ENCODE measurements around the gene EPHA6.
A peak's percentile ranks its signal among the peaks of the same experiment; 100 is the strongest.
"Not testable (repeated sequence)": the region's sequence is repeated elsewhere in the genome, so short reads cannot be mapped to it uniquely, and the experiment has no call there.

Gene EPHA6

GRCh38 chr3:96977671-96978070 lies 163.3 kb downstream of the EPHA6 start:
- no peaks in the 10 kb centered on the region for H3K4me1 ChIP-seq (ENCODE audit: control insufficient read depth, insufficient read depth, low read length)

GRCh38 chr3:96983716-96984115 lies 169.3 kb downstream of the EPHA6 start:
- not testable (repeated sequence) for H3K9ac ChIP-seq (ENCODE audit: low read depth, low read length); H3K4me1 ChIP-seq (ENCODE audit: control insufficient read depth, insufficient read depth, low read length); H3K4me3 ChIP-seq (ENCODE audit: low read depth, low read length); H3K36me3 ChIP-seq (ENCODE audit: control insufficient read depth, insufficient read depth, low read length); H3K9me3 ChIP-seq (ENCODE audit: control insufficient read depth, insufficient read depth, low read length); H3K27ac ChIP-seq (ENCODE audit: low read depth, low read length); H3K27me3 ChIP-seq (ENCODE audit: control insufficient read depth, insufficient read depth, low read length)

More at GRCh38 chr3:96977671-96978070, 163.3 kb downstream of the EPHA6 start:
- Histone ChIP-seq H3K36me3 (ENCODE audit: control insufficient read depth, insufficient read depth, low read length) (no peaks in the 10 kb centered on the region), H3K9ac (ENCODE audit: low read depth, low read length) (no peak overlapping the region), H3K27me3 (ENCODE audit: control insufficient read depth, insufficient read depth, low read length) (no peaks in the 10 kb centered on the region), H3K27ac (ENCODE audit: low read depth, low read length) (no peak overlapping the region), H3K9me3 (ENCODE audit: control insufficient read depth, insufficient read depth, low read length) (no peaks in the 10 kb centered on the region), H3K4me3 (ENCODE audit: low read depth, low read length) (no peak overlapping the region)

- no peak overlapping the region for H3K9ac ChIP-seq (ENCODE audit: low read depth, low read length)
- no peak overlapping the region for H3K4me3 ChIP-seq (ENCODE audit: low read depth, low read length)
- H3K4me1 ChIP-seq (ENCODE audit: control insufficient read depth, insufficient read depth, low read length): no peaks in the 10 kb centered on the region
- no peaks in the 10 kb centered on the region for H3K27me3 ChIP-seq (ENCODE audit: control insufficient read depth, insufficient read depth, low read length)
- H3K27ac ChIP-seq (ENCODE audit: low read depth, low read length): no peak overlapping the region
- no peaks in the 10 kb centered on the region for H3K36me3 ChIP-seq (ENCODE audit: control insufficient read depth, insufficient read depth, low read length)
- H3K9me3 ChIP-seq (ENCODE audit: control insufficient read depth, insufficient read depth, low read length): peaks cover 7% of the 10 kb centered on the region
Observed at GRCh38 chr3:96986241-96986640, 171.8 kb downstream of the EPHA6 start.

DNA sequence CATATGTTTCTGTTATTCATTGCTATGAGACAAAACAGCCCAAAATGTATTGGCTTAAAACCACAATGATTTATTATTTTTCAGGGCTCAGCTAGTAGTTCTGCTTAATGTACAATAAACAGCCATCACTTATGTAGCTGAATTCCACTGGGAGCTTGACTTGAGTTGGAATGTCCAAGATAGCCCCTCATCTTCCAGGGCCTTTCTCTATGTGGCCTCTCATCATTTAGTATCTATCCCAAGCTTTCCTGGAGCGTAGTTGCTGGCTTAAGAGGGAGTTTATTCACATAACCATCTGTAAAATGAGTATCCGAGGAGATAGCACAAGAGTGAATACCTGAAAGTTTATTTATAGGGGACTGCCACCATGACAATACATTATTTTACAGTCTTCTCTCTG lies 176.8 kb downstream of the EPHA6 start:
- Histone ChIP-seq H3K27me3 (ENCODE audit: control insufficient read depth, insufficient read depth, low read length) (no peaks in the 10 kb centered on the region), H3K4me1 (ENCODE audit: control insufficient read depth, insufficient read depth, low read length) (no peaks in the 10 kb centered on the region), H3K9ac (ENCODE audit: low read depth, low read length) (no peak overlapping the region), H3K9me3 (ENCODE audit: control insufficient read depth, insufficient read depth, low read length) (no peaks in the 10 kb centered on the region), H3K36me3 (ENCODE audit: control insufficient read depth, insufficient read depth, low read length) (no peaks in the 10 kb centered on the region), H3K27ac (ENCODE audit: low read depth, low read length) (no peak overlapping the region), H3K4me3 (ENCODE audit: low read depth, low read length) (no peak overlapping the region)

GRCh38 chr3:96991800-96992365 lies 177.5 kb downstream of the EPHA6 start:
- no peak overlapping the region for H3K9ac ChIP-seq (ENCODE audit: low read depth, low read length)
- no peak overlapping the region for H3K4me3 ChIP-seq (ENCODE audit: low read depth, low read length)
- no peaks in the 10 kb centered on the region for H3K27me3 ChIP-seq (ENCODE audit: control insufficient read depth, insufficient read depth, low read length)
- no peaks in the 10 kb centered on the region for H3K4me1 ChIP-seq (ENCODE audit: control insufficient read depth, insufficient read depth, low read length)
- no peak overlapping the region for H3K27ac ChIP-seq (ENCODE audit: low read depth, low read length)
- H3K36me3 ChIP-seq (ENCODE audit: control insufficient read depth, insufficient read depth, low read length): no peaks in the 10 kb centered on the region
- no peaks in the 10 kb centered on the region for H3K9me3 ChIP-seq (ENCODE audit: control insufficient read depth, insufficient read depth, low read length)

- H3K27me3 ChIP-seq (ENCODE audit: control insufficient read depth, insufficient read depth, low read length): no peaks in the 10 kb centered on the region
- no peak overlapping the region for H3K4me3 ChIP-seq (ENCODE audit: low read depth, low read length)
- H3K9ac ChIP-seq (ENCODE audit: low read depth, low read length): no peak overlapping the region
- H3K27ac ChIP-seq (ENCODE audit: low read depth, low read length): no peak overlapping the region
- no peaks in the 10 kb centered on the region for H3K36me3 ChIP-seq (ENCODE audit: control insufficient read depth, insufficient read depth, low read length)
- no peaks in the 10 kb centered on the region for H3K9me3 ChIP-seq (ENCODE audit: control insufficient read depth, insufficient read depth, low read length)
- no peaks in the 10 kb centered on the region for H3K4me1 ChIP-seq (ENCODE audit: control insufficient read depth, insufficient read depth, low read length)
Observed at GRCh38 chr3:96994988-96995387, 180.6 kb downstream of the EPHA6 start.

GRCh38 chr3:96996009-96996408 lies 181.6 kb downstream of the EPHA6 start:
- Histone ChIP-seq H3K4me3 (ENCODE audit: low read depth, low read length) (no peak overlapping the region), H3K36me3 (ENCODE audit: control insufficient read depth, insufficient read depth, low read length) (no peaks in the 10 kb centered on the region), H3K9ac (ENCODE audit: low read depth, low read length) (no peak overlapping the region), H3K9me3 (ENCODE audit: control insufficient read depth, insufficient read depth, low read length) (no peaks in the 10 kb centered on the region), H3K27ac (ENCODE audit: low read depth, low read length) (no peak overlapping the region), H3K4me1 (ENCODE audit: control insufficient read depth, insufficient read depth, low read length) (no peaks in the 10 kb centered on the region), H3K27me3 (ENCODE audit: control insufficient read depth, insufficient read depth, low read length) (no peaks in the 10 kb centered on the region)

GRCh38 chr3:97001611-97002010 lies 187.2 kb downstream of the EPHA6 start:
- no peak overlapping the region for H3K9ac ChIP-seq (ENCODE audit: low read depth, low read length)
- no peak overlapping the region for H3K27ac ChIP-seq (ENCODE audit: low read depth, low read length)
- H3K9me3 ChIP-seq (ENCODE audit: control insufficient read depth, insufficient read depth, low read length): no peaks in the 10 kb centered on the region
- H3K4me1 ChIP-seq (ENCODE audit: control insufficient read depth, insufficient read depth, low read length): no peaks in the 10 kb centered on the region
- no peaks in the 10 kb centered on the region for H3K27me3 ChIP-seq (ENCODE audit: control insufficient read depth, insufficient read depth, low read length)
- H3K4me3 ChIP-seq (ENCODE audit: low read depth, low read length): no peak overlapping the region
- no peaks in the 10 kb centered on the region for H3K36me3 ChIP-seq (ENCODE audit: control insufficient read depth, insufficient read depth, low read length)

DNA sequence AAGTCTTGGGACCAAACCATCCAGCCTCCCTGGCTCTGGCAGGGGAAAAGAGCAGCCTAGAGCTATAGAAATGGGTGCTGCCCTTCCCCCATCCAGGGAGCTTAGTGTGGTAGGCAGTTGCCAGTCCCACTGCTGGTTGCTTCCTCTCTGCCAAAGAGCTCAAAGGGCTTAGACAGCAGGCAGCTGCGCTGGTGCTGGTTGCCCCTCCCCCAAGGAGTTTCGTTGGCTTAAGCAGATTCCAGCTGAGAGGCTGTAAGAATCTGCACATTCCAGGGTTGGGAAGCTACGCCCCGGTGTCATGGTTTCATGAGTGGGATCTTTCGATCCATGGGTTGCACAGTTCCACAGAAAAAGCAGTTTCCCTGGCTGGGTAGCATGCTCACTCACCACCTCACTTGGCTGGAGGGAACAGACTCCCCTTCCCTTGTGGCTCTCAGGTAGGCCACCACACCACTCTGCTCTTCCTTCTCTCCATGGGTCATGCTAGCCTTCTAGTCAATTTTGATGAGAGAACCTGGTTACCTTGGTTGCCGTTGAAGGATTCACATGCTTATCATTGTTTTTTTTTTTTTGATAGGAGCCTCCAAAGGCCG lies 195.1 kb downstream of the EPHA6 start:
- H3K9ac ChIP-seq (ENCODE audit: low read depth, low read length): no peak overlapping the region
- no peaks in the 10 kb centered on the region for H3K36me3 ChIP-seq (ENCODE audit: control insufficient read depth, insufficient read depth, low read length)
- 0 out of 2 replicates have a peak overlapping the region, but pooled peaks have one; percentile 14 for H3K4me3 ChIP-seq (ENCODE audit: low read depth, low read length)
- H3K27ac ChIP-seq (ENCODE audit: low read depth, low read length): no peak overlapping the region
- H3K27me3 ChIP-seq (ENCODE audit: control insufficient read depth, insufficient read depth, low read length): no peaks in the 10 kb centered on the region
- peaks cover 8% of the 10 kb centered on the region; the same call in 1 of the 2 replicates for H3K4me1 ChIP-seq (ENCODE audit: control insufficient read depth, insufficient read depth, low read length)
- H3K9me3 ChIP-seq (ENCODE audit: control insufficient read depth, insufficient read depth, low read length): no peaks in the 10 kb centered on the region

DNA sequence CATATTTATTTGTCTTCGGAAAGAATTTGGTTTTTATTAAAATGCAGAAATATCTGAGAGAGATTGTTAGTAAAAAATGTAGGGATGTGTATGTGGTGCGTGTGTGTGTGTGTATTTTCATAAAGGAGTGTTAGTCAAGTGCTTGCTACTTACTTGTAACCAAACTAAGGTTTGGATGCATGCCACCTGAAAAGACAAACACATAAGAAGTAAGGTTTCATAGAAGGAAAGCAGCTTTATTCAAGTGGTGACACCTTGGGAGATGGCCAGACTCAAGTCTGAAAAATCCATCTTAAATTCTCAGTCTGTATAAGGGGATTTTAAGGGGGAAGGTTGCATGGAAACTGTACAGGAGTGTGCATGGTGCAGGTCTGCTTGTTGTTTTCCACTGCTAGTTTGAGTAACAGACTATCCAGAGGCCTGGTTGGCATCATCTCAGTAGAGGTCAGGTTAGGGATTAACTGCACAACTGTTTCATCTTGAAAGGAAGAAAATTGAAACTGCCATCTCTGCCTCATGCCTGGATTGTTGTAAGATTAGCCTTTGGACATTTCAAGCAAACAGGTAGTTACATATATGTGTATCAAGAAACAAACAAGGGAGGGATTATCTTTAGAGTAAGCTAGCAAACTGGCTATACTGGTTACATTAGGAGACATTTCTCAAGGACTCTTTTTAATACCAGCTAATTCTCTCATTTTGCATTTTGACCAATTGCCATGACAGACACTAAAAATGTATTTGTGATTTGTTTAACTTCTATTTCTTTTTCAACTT lies 196.7 kb downstream of the EPHA6 start:
- no peak overlapping the region for H3K27ac ChIP-seq (ENCODE audit: low read depth, low read length)
- H3K27me3 ChIP-seq (ENCODE audit: control insufficient read depth, insufficient read depth, low read length): no peaks in the 10 kb centered on the region
- no peak overlapping the region for H3K9ac ChIP-seq (ENCODE audit: low read depth, low read length)
- no peaks in the 10 kb centered on the region for H3K36me3 ChIP-seq (ENCODE audit: control insufficient read depth, insufficient read depth, low read length)
- H3K4me3 ChIP-seq (ENCODE audit: low read depth, low read length): no peak overlapping the region
- no peaks in the 10 kb centered on the region for H3K9me3 ChIP-seq (ENCODE audit: control insufficient read depth, insufficient read depth, low read length)
- peaks cover 8% of the 10 kb centered on the region; the same call in 1 of the 2 replicates for H3K4me1 ChIP-seq (ENCODE audit: control insufficient read depth, insufficient read depth, low read length)

- Histone ChIP-seq H3K9ac (ENCODE audit: low read depth, low read length) (no peak overlapping the region), H3K27ac (ENCODE audit: low read depth, low read length) (no peak overlapping the region), H3K36me3 (ENCODE audit: control insufficient read depth, insufficient read depth, low read length) (no peaks in the 10 kb centered on the region), H3K4me1 (ENCODE audit: control insufficient read depth, insufficient read depth, low read length) (no peaks in the 10 kb centered on the region), H3K27me3 (ENCODE audit: control insufficient read depth, insufficient read depth, low read length) (no peaks in the 10 kb centered on the region), H3K9me3 (ENCODE audit: control insufficient read depth, insufficient read depth, low read length) (no peaks in the 10 kb centered on the region), H3K4me3 (ENCODE audit: low read depth, low read length) (no peak overlapping the region)
Observed at GRCh38 chr3:97021778-97022177, 207.4 kb downstream of the EPHA6 start.
